GM19438 (cell line): ENCODE results near the gene CHCHD6.

Experiments used
- ATAC-seq: cut with Tn5 transposase; IDR thresholded peaks from one replicate; pipeline ENCODE4 v1.9.1; 2021; ENCODE audit warnings: low read depth; ENCODE audit not compliant: unreplicated experiment

Gene CHCHD6

DNA sequence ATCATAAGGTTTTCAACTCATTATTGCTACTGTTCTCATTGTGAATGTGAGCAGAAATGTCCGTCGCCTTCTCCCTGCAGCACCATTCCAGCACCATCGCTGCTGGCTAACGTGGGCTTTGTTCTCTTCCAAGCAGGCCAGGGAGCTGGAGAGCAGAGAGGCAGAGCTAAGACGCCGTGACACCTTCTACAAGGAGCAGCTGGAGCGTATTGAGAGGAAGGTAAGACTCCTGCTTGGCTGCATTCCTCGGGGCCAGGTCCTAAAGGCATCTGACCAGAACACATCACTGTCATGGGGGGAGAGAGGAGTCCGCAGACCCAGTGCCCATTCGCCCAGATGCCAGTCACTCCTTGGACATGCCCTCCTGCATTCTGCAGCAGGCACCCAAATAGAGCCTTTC lies 148.5 kb downstream of the CHCHD6 start:
- ATAC-seq, result no peak

DNA sequence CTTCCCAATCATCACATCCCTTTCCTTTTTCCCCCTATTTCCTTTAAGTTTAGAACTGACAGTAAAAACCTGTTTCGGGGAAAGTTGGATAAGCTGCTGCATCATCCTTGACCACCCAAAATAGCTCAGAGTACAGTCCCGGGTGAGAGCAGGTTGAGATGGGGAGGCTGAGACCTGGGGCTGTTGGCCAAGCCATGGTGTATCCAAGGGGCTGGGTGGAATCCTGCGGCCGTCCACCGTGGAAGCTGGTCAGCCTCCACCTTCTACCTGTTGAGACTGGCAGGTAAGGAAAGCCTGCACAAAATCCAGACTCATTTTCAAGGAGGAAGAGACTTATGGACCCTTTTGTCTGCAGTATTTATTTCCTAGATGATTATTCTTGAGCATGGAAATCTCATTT lies 150.6 kb downstream of the CHCHD6 start:
- ATAC-seq, result no peak

DNA sequence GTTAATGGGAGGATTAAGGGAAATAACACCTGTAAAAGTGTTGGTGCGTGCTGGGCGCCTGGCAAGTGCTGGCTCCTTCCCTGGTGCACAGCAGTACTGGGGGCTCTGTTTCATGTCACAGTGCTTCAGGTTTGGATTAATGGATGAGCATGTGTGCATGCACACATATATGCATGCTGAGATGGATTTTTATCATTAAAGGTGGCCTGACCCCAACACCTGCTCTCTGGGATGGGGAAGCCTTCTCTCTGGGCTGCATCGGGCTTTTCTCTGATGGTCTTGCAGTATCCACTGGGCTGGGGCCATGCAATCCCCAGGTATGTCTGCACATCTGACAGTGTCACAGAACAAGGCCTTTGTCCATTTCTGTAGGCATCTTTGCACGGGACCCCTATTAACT lies 151.3 kb downstream of the CHCHD6 start:
- no peak for ATAC-seq

DNA sequence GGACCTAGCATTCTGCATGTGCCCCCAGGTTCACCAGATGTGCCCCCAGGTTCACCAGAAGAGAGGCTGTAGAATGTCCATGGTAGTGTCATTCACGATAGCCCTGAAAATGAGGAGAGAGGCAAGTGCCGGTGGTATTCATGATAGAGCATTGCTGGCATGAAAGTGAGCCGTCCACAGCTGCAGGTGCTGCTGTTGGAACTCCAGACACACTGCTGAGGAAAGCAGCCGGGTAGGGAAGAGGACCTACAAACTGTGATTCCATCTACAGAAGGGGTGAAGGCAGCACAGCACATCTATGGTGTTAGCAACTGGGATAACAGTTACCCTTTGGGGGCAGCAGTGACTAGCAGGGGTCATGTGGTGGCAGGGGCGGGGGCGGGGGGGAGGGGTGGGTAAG lies 153.9 kb downstream of the CHCHD6 start:
- ATAC-seq, result no peak

DNA sequence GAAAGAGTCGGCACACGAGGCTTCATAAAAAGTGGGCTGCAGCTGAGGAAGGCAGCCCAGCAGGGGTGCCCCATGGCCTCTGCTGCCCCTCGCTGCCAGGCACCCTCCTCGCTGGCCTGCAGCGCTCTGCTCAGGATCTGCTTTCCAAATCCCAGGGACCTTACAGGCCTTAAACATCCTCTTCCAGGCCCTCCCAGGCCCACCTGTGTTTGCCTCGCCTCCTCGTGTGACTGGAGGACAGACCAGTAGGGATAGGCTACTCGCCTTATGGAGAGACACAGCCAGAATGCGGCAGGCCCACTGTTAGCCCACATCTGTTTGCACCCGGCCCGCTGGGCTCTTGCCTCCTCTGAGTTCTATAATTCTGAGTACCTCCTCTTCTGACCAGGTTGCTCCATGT lies 154.4 kb downstream of the CHCHD6 start:
- no peak for ATAC-seq

DNA sequence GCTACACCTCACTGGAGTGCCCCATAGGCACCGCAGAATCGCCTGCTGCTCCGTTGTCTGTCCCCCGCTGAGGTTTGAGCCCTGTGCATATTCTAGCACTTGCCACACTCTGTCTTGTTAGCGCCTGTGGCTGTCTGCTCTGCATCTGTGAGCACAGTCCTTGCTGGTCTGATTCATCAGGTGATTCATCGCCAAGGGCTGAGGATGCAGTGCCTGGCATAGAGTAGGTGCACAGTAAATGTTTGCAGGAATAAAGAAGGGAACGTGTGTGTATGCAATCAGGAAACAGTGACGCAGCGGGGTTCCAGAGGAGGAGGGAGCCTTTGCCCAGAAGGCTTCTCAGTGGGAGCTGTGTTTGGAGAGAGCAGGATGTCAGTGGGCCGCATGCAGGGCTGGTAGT lies 154.8 kb downstream of the CHCHD6 start:
- no peak for ATAC-seq

DNA sequence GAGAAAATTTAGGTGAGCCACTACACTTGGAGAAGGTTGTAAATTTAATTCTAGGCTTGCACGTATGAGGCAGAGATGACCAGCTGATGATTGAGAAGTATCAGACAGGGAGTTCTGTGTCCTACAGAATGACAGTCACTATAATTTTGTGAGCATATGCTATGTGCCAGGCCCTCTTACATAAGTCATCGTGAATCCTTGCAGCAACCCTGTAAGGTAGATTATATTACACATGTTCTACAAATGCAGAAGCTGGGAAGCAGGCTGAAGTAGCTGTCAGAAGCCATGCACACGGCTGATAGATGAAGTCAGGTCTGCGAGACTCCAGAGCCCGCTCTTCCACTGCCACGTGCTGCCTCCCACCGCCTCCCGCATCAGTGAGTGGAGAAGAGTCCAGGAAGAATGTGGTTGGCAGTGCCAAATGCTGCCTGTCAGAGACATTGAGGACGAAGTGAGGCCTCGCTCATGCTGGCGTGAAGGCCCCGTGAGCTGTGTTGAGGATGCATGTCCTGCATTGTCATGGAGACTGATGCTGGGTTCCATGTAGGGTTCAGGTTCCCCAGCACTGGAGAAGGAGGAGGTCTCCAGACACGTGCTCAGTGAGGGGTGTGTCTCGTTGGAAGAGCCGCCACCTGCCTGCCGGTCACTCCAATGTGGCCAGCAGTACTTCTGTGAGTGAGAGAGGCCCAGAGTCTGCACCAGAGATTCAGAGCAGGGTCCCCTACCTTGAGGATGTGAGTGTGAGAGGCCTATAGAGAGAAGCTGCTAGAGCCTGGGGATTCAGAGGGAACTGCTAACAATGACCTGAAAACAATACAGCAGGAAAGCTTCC lies 155.6 kb downstream of the CHCHD6 start:
- ATAC-seq, result no peak

DNA sequence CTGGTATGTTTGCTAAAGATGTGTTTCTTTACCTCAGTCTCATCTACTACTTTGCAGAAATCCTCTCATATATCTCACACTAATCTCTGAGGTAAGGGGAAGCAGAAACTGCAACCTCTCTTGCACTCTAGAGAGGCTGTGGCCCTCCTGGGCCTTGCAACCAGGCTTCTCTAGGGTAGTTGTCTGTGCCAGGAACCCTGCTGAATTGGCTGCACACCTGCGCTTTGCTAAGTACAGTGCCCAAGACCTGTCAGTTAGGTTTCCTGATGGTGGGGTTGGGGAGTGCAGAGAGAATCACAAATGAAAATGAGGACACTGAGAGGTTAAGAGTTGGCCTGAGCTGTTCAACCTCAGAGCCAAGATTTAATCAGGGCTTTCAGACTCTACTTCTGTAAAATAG lies 161.7 kb downstream of the CHCHD6 start:
- ATAC-seq, result no peak

DNA sequence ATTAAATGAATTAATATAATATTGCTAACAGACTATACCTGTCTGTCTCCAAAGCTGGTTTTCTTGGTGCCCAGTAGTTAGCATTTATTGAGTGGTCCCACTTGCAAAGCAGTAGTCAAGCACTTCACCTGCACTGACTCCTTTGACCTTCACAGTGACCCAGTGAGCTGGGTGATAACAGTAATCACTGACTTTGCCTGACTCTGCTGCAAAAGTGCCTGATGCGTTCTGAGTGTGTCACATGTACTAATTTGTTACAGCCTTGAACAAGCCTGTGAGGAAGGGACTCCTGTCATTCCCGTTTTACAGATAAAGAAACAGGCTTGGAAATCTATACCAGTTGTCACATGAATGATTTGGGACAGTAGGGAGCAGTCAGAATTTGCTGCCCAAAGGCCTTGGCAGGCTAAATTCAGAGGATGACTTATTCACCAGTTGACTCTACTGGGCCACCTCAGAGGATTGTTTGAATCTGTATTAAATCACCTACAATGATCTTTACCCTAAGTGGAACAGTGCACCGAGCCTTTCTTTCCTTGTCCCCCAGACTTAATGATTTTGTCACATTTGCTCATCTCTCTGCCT lies 162.2 kb downstream of the CHCHD6 start:
- no peak for ATAC-seq

DNA sequence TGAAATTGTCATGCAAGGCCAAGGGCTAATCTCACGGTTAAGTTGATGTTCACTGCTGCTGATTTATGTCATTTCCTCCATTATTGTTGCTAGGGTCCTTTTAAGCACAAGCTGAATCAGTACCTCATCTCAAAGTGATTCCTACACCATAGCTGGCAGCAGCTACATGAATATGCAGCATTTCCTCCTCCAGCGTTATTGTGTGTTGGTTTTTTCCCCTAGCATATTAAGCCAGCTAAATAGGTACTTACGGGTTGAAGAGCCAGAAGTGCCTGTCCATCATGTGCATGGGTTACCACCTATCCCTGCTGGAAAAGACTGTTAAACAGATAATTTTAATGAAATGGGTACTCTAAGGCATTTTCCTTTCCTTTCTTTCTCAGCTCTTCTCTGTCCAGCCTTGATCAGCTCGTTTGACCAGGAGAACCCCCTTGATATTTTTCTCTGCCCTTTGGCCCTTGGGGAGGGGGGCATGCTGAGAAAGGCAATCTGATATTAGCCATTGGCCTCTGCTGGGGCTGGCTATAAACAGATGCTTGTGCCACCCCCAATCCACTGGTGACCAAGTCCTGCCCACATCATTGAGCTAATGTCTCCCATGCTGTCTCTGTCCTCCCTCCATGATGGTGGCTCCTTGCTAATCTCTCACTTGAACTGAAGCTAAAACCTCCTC lies 163.3 kb downstream of the CHCHD6 start:
- ATAC-seq, result no peak

DNA sequence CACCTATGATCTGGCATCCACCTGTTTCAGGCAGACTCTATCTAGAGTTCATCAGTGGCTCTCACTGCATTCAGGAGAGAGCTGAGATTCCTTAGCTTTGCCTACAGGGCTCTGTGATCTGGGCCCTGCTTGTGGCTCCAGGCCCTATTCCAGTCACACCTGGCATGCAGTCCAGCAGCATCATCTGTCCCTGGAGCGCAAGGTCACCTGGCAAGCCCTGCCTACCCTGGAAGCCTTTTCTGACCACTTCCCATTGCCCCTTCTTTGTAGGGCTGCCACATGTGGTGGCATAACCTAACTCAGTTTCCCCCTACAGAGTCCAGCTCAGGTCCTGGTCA lies 163.8 kb downstream of the CHCHD6 start:
- no peak for ATAC-seq

DNA sequence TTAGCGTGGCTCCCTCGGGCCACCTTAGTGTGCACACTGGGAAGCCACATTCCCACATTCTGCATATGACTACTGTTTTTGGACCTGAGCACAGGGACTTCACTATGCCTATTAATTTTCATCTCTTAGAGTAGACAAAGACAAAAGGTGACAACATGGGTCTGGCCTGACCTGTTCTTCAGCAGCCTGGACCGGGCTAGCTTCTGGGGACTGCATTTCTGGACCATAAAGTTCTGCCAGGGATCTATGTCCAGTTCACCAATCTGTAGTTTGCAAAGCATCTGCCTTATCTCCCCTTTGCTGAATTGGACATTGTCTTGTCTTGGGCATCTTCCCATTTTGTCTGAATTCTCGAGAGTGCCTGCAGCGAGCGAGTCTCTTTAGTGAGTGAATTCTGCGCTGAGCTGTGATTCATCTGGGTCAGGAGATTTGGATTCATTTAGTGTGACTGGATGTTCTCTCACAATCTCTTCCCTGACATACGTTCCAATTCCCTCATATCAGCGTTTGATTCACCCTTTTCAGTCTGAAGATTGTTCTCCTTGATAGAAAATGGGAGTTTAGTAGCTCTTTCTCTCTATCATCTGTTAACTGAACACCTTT lies 166.7 kb downstream of the CHCHD6 start:
- ATAC-seq, result no peak

DNA sequence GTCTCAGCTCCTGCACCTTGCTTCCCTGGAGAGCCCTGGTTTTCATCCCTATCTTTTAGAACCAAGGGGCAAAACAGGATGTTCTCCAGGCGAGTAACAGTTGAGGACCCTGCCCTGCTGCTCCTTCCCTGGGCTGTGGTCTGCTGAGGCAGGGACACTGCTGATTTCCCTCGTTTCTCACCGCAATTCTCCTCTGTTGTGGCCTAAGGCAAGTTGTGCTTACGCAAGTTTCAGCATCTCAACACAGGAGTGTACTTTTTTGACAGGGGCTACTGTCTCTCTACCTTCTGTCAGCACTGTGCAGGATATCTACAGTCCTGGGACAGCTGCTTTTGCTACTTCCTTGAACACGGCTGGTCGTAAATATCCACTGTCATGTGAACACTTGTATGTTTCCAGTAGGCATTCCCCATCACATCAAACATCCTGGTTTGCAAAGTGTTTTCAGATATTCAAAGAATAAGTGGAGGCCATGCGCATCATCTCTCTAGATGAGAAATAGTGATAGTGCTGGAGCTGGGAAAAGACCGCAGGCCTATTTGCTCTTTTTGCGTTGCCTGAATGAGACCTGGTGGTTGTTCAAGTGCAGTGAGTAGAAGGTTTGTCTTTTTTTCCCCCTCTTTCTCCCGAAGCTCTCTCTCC lies 168.8 kb downstream of the CHCHD6 start:
- no peak for ATAC-seq

DNA sequence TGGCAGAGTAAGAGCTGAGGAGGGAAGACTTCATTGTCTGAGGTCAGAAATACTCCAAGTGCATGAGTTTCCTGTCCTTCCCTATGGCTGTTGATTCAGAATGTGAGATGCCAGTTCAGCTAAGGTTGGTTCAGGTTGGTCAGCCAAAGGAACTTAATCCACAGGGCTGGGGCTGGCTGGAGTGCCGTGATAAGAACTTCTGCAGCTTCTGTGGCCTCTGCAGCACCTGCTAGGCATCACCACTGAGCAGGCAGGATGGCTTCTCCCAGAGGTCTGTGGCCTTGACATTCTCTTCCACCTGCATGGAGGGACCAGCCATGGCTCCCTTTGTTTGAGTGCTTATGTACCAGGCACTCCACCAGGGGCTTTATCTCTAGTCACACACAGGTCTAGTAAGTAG lies 169.4 kb downstream of the CHCHD6 start:
- ATAC-seq, result no peak

DNA sequence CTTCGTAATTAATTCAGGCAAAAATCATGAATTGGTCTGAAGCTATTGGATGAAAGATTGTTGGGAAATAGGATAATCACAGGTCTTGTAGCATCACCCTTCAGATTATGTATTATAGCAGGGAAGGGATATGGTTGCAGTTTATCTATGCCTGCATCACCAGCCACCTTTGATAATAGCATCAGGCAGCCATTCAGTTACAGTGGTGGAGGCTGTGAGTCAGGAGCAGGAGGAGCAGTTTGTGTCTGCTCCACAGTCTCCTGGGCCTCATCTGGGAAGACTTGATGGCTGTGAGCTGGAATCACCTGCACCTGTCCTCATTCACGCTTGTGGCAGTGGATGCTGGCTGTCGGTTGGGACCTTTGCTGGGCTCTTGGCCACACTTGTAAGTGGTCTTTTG lies 174.6 kb downstream of the CHCHD6 start:
- ATAC-seq, result no peak

DNA sequence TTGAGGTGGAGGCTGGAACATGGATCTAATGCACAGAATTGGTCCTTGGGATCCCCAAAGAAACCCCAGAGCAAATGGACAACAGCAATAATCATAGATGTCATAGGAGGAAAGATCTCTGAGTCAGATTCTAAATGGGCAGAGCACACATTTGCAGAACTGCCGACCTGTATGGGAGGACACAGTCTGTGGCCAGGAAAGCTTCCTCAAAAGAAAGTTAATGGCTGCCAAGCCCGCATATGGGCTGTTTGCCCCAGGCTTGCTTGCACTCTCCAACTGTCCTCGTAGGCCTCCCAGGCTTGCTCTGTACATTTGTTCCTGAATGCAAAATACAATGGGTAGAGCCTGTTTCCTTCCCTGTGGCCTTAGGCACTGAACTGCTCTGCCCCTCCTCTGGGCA lies 176.9 kb downstream of the CHCHD6 start:
- ATAC-seq, result no peak

DNA sequence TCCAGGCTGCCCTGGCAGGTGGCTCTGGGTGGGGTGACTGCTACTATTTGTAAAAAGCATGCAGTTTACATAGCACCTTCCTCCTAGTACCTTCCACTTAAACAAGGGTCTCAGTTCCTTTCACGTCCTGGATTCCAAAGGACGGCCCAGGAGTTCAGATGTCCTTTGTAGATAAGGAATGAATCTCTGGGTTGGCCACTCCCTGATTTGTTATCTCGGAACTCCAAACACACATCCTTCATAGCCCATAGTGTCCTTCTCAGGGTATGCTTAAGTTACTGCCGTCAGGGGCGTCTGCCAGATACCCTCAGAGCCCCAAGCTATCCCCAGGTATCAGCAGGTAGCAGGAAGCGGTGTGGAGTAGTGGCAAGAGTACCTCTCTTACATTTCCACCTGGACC lies 177.8 kb downstream of the CHCHD6 start:
- ATAC-seq, result no peak

DNA sequence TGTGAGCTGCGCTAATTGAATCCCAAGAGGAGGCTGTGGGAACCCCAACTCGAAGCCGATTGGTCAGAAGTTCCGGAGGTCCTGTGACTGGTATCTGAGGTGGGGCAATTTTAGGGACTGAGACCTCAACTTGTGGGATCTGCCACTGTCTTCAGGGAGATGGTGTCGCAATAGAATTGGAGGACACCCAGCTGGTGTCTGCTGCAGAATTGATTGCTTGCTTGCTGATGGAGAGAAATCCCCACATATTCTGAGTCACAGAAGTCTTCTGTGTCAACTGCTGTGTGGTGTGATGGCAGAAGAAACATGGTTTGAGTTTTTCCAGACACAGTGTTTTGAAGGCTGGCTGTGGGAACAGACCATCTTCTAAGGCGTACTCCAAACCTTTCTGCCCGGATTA lies 179.2 kb downstream of the CHCHD6 start:
- no peak for ATAC-seq

DNA sequence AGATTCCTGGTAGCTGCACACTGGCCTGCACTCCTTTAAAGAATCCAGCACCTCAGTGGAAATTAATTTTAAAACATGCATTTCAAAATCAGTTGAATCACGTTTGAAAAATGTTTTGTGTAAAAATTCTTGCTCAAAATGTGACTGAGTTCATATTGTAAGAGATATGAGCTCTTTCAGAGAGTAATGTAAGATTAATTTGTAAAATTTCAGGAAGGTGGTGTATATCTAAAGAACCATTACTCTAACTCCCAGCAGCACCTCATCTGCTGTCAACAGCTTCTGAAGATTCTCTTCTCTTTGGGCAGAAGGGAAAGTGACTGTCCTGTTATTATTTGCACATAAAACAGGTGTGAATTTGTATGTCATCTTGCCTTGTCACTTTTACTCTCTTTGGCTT lies 181.4 kb downstream of the CHCHD6 start:
- no peak for ATAC-seq

DNA sequence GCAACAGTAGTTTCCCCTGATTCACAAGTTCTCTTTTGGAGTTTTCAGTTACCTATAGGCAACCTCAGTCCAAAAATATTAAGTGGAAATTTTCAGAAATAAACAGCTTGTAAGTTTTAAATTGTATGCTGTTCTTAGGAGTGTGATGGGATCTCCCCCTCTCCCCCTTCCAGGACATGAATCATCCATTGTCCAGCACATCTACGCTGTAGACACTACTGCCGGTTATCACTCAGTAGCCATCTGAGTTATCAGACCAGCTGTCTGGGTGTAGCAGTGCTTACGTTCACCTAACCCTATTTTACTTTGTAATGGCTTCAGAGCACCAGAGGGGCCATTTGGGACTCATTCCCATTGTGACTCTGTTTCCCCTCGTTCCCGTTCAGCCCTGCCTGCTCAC lies 182.2 kb downstream of the CHCHD6 start:
- no peak for ATAC-seq

DNA sequence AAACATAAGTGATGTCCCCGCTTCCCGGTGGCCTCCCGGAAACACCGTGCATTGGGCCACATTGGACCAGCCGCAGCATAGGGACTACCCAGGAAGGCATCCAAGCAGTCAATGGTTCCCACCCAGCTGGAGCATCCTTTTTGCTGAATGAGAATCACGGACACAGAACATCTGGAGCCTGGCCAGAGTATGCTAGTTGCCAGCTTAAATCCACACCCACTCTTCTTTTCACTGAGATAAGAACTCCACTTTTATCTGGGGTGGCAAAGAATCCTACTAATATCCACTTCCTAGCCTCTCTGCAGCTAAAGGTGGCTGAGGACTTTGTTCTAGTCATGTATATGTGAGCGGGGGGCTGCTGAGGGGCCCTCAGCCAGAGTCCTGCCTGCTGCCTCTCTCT lies 183.6 kb downstream of the CHCHD6 start:
- no peak for ATAC-seq
